T-helper 1 cell treated with Interleukin-12 subunit alpha and Interleukin-12 subunit beta and Interleukin-4 antibody, amounts not matched to agents 30 μg/mL and 1 μg/mL, for 36 hours (primary cell): ENCODE results near the gene NSMCE1.
A peak's percentile ranks its signal among the peaks of the same experiment; 100 is the strongest.
"Not testable (repeated sequence)": the region's sequence is repeated elsewhere in the genome, so short reads cannot be mapped to it uniquely, and the experiment has no call there.

Source experiments
- H3K27ac Mint-ChIP-seq: one replicate; pipeline ENCODE4 v1.8.0; 2021; ENCODE audit warnings: mild to moderate bottlenecking, mixed read lengths
- H3K27me3 Mint-ChIP-seq: one replicate; pipeline ENCODE4 v1.8.0; 2021; ENCODE audit warnings: low read depth, mixed read lengths
- H3K36me3 Mint-ChIP-seq: one replicate; pipeline ENCODE4 v1.8.0; 2021; ENCODE audit warnings: low read depth, mixed read lengths
- H3K4me1 Mint-ChIP-seq: one replicate; pipeline ENCODE4 v1.8.0; 2021; ENCODE audit warnings: low read depth, mixed read lengths
- H3K4me3 Mint-ChIP-seq: one replicate; pipeline ENCODE4 v1.8.0; 2021; ENCODE audit warnings: mild to moderate bottlenecking, moderate library complexity, mixed read lengths
- H3K9me3 Mint-ChIP-seq: one replicate; pipeline ENCODE4 v1.8.0; 2021; ENCODE audit warnings: mixed read lengths

The NSMCE1 gene

DNA sequence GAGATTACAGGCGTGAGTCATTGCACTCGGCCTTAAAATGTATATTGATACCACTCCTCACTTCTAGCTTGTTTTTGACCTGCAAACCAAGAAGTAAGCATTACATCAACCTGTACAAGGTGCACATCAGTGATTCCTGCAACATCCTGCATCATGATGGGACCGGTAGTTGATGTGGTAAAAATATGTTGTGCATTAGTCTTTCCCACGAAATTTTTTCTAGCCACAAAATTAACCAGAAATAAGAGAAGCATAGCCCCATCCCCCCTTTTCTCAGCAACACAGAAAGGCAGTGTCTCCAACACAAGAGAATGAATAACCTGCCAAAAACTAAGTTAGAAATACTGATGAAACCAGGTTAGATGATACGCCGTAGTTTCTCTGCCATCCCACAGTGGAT lies 21.1 kb upstream of the NSMCE1 start:
- H3K9me3 Mint-ChIP-seq, result peaks cover 7% of the 10 kb centered on the region
- peaks cover 8% of the 10 kb centered on the region for H3K27me3 Mint-ChIP-seq
- H3K4me3 Mint-ChIP-seq, result peak overlapping the region; percentile 15
- peak overlapping the region; percentile 52 for H3K27ac Mint-ChIP-seq
- H3K36me3 Mint-ChIP-seq, result peaks cover 14% of the 10 kb centered on the region
- H3K4me1 Mint-ChIP-seq, result peaks cover 38% of the 10 kb centered on the region

DNA sequence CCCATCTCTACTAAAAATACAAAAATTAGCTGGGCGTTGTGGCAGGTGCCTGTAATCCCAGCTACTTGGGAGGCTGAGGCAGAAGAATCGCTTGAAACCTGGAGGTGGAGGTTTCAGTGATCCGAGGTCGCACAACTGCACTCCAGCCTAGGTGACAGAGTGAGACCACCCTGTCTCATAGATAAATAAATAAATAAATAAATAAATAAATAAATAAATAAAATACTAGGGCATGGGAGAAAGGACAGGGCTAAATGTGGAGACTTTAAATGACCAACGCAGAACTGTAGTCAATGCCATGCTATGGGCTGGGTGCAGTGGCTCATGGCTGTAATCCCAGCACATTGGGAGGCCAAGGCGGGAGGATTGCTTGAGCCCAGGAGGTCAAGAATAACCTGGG lies 19.7 kb upstream of the NSMCE1 start:
- Mint-ChIP-seq H3K36me3 (peaks cover 14% of the 10 kb centered on the region), H3K4me1 (peaks cover 49% of the 10 kb centered on the region)
- H3K9me3 Mint-ChIP-seq, H3K27ac Mint-ChIP-seq, H3K4me3 Mint-ChIP-seq, H3K27me3 Mint-ChIP-seq: not testable (repeated sequence)

DNA sequence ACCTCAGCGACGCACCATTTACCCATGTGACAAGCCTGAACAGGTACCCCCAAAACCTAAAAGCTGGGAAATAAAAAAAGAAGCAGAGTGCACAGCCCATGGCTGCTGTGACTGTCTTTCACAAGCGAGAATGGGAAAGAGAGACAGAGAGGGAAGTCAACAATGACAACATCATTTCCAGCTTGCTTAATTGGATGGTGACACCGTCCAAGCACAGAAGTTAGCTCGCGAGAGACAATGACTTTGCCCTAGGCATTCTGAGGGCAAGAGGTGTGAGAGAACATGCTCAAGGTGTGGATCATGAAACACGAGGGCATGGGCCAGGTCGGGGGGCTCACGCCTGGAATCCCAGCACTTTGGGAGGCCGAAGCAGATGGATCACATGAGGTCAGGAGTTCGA lies 19.3 kb upstream of the NSMCE1 start:
- no peak overlapping the region for H3K27ac Mint-ChIP-seq

DNA sequence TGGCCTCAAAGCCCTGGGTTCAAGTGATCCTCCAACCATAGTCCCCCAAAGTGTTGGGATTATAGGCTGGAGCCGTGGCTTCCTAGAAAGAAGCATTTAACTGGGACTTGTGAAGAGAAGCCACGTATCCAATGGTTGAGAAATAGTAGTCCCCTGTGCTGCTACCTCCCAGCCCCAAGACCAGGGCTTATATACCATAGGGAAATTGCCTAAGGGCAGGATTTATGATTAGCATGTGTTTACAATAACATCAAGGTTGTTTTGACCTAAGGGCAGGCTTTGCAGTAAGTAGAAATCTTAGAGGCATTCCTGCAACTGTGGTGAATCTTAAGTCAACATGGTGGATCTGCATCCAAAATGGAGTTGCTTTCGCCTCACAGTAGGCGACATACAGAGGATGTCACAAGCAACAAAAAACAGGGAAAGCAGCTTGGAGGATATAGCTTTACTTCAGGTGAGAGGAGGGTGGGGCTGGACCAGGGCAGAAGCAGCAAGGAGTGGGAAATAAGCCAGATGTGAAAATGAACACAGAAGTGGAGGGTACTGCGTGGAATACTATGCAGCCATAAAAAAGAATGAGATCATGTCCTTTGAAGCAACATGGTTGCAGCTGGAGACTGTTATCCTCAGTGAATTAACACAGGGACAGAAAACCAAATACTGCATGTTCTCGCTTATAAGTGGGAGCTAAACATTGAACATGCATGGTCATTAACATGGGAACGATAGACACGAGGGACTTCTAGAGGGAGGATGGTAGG lies 18.7 kb upstream of the NSMCE1 start:
- peaks cover 12% of the 10 kb centered on the region for H3K27me3 Mint-ChIP-seq
- H3K4me1 Mint-ChIP-seq, result peaks cover 54% of the 10 kb centered on the region
- peaks cover 17% of the 10 kb centered on the region for H3K36me3 Mint-ChIP-seq
- no peak overlapping the region for H3K27ac Mint-ChIP-seq
- H3K9me3 Mint-ChIP-seq, result peaks cover 7% of the 10 kb centered on the region
- no peak overlapping the region for H3K4me3 Mint-ChIP-seq

More for the DNA sequence above, 19.3 kb upstream of the NSMCE1 start:
- H3K4me1 Mint-ChIP-seq, result peaks cover 51% of the 10 kb centered on the region
- H3K9me3 Mint-ChIP-seq, result peaks cover 7% of the 10 kb centered on the region
- H3K36me3 Mint-ChIP-seq, result peaks cover 14% of the 10 kb centered on the region
- peaks cover 8% of the 10 kb centered on the region for H3K27me3 Mint-ChIP-seq
- no peak overlapping the region for H3K4me3 Mint-ChIP-seq

DNA sequence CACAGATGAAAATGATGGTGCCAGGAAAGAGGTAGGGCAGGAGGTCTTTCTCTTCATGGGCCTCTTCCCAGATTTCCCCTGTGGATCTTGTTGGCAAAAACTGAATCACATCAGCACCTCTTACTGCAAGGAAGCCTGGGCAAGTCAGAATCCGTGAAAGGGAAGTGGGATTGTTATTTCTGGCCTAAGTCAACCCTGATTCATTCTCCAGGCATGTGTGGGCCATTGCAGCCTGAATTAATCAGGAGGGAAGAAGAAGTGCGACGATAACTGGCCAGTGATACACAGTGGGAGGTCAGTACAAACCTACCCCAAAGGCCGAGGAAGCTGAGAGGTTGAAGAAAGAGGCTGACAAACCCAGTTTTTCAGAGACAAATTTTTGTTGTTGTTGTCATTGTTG lies 17.9 kb upstream of the NSMCE1 start:
- Mint-ChIP-seq H3K4me3 (no peak overlapping the region), H3K36me3 (peaks cover 17% of the 10 kb centered on the region), H3K27ac (peak overlapping the region; percentile 33), H3K4me1 (peaks cover 57% of the 10 kb centered on the region), H3K27me3 (peaks cover 17% of the 10 kb centered on the region), H3K9me3 (peaks cover 7% of the 10 kb centered on the region)

DNA sequence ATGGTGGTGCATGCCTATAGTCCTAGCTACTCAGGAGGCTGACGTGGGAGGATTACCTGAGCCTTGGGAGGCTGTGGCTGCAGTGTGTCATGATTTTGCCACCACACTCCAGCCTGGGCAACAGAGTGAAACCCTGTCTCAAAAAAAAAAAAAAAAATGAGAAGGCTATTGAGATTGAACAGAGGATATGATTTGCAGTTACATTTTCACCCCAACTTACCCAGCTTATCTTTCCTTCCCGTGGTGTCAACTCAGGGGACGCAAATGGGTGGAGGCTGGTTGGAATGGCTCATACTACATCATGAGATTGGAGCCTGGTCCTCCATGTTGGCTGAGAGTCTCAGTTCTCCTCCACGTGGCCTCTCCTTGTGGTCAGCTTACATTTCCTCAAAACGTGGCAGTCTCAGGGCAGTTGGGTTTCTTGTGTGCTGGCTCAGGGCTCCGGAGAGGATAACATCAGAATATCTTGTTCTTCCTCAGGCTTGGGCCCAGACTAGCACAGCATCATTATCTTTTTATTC lies 17.2 kb upstream of the NSMCE1 start:
- Mint-ChIP-seq H3K27me3 (peaks cover 23% of the 10 kb centered on the region), H3K27ac (peak overlapping the region; percentile 46), H3K4me3 (no peak overlapping the region), H3K9me3 (peaks cover 10% of the 10 kb centered on the region), H3K36me3 (peaks cover 19% of the 10 kb centered on the region), H3K4me1 (peaks cover 62% of the 10 kb centered on the region)

DNA sequence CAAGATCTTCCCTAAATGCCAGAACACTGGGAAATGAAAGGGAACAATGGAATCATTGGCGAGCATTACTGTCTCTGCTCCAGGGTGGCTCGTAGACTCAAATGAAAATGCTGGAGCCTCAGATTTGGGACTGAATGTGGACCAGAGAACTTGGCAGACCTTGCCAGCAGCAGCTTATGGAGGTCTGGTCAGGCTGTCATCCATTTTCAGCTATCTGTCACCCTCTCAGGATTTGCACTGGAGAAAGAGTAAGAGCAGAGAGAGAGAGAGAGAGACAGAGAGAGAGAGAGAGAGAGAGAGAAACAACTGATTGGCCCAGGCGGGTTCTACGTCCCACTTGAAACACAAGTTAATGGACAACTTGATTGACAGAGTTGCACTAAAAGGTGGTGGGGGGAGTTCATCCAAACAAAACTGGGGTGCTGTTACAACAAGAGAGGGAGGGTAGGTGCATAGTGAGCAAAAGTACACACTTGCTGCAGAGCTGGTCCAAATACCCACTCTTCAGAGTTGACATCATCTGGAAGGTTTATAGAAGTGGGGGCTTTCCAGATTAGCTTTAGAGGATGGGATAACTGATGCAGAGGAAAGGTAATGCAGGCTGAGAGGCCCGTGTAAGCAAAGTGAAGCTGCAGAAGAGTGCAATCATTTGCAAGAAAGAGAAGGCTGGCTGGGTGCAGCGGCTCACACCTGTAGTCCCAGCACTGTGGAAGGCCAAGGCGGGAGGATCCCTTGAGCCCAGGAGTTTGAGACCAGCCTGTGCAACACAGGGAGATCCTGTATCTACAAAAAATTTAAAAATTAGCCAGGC lies 16.5 kb upstream of the NSMCE1 start:
- Mint-ChIP-seq H3K9me3 (peaks cover 10% of the 10 kb centered on the region), H3K27ac (peak overlapping the region; percentile 13)

DNA sequence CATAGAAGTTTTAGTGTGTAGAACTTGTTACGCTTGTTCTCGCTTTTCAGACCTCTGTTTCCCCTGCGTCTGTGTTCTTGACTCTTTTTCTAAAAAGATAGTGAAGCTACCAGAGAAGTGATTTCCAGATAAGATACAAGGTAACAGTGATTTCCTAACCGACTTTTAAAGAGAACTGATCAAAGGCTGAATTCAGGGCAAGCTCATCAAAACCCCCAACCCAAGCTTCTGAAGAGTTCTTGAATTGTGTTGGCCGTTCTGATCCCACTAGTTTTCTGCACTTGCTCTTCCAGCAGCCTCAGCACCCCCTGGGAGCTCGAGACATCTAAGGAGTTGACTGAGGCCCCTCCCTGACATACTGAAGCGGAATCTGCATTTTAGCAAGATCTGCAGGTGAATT lies 12.7 kb upstream of the NSMCE1 start:
- peaks cover 42% of the 10 kb centered on the region for H3K4me1 Mint-ChIP-seq
- peaks cover 23% of the 10 kb centered on the region for H3K27me3 Mint-ChIP-seq
- H3K27ac Mint-ChIP-seq, result peak overlapping the region; percentile 23
- peaks cover 3% of the 10 kb centered on the region for H3K9me3 Mint-ChIP-seq
- peaks cover 14% of the 10 kb centered on the region for H3K36me3 Mint-ChIP-seq
- peak overlapping the region; percentile 52 for H3K4me3 Mint-ChIP-seq

More for the DNA sequence above, 16.5 kb upstream of the NSMCE1 start:
- H3K4me3 Mint-ChIP-seq, result no peak overlapping the region
- peaks cover 19% of the 10 kb centered on the region for H3K36me3 Mint-ChIP-seq
- H3K4me1 Mint-ChIP-seq, result peaks cover 55% of the 10 kb centered on the region
- H3K27me3 Mint-ChIP-seq, result peaks cover 20% of the 10 kb centered on the region

DNA sequence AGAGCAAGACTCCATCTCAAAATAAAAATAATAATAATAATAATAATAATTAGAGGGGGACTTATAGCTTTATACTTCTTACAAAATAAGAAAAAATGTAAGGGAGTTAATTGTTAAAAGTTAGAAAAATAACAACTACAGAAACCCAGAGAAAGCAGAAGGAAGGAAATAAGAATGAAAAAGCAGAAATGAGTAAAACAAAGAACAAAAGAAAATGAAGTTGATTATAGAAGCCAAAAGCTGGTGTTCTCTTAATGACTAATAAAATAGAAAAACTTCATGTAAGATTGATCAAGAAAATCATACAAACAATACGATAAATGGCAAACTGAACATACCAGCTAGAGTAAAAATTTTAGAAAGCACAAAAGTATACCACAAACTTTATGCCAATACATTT lies 6.8 kb upstream of the NSMCE1 start:
- peaks cover 8% of the 10 kb centered on the region for H3K27me3 Mint-ChIP-seq
- H3K9me3 Mint-ChIP-seq, result no peaks in the 10 kb centered on the region
- no peak overlapping the region for H3K4me3 Mint-ChIP-seq
- H3K27ac Mint-ChIP-seq, result no peak overlapping the region
- H3K36me3 Mint-ChIP-seq, result peaks cover 15% of the 10 kb centered on the region
- peaks cover 34% of the 10 kb centered on the region for H3K4me1 Mint-ChIP-seq

DNA sequence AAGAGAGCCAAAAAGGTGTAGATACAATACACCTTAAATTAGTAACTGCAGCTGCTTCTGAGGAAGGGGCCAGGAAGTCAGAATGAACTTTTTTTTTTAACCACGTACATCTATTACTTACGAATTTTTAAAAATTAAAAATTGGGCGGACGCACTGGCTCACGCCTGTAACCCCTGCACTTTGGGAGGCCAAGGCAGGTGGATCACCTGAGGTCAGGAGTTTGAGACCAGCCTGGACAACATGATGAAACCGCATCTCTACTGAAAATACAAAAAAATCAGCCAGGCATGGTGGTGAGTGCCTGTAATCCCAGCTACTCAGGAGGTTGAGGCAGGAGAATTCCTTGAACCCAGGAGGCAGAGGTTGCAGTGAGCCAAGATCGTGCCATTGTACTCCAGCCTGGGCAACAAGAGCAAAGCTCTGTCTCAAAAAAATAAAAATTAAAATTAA lies 5.9 kb upstream of the NSMCE1 start:
- H3K4me3 Mint-ChIP-seq, result peak overlapping the region; percentile 67
- peaks cover 15% of the 10 kb centered on the region for H3K36me3 Mint-ChIP-seq
- peaks cover 43% of the 10 kb centered on the region for H3K4me1 Mint-ChIP-seq
- H3K27me3 Mint-ChIP-seq, H3K9me3 Mint-ChIP-seq: not testable (repeated sequence)
- peak overlapping the region; percentile 88 for H3K27ac Mint-ChIP-seq

DNA sequence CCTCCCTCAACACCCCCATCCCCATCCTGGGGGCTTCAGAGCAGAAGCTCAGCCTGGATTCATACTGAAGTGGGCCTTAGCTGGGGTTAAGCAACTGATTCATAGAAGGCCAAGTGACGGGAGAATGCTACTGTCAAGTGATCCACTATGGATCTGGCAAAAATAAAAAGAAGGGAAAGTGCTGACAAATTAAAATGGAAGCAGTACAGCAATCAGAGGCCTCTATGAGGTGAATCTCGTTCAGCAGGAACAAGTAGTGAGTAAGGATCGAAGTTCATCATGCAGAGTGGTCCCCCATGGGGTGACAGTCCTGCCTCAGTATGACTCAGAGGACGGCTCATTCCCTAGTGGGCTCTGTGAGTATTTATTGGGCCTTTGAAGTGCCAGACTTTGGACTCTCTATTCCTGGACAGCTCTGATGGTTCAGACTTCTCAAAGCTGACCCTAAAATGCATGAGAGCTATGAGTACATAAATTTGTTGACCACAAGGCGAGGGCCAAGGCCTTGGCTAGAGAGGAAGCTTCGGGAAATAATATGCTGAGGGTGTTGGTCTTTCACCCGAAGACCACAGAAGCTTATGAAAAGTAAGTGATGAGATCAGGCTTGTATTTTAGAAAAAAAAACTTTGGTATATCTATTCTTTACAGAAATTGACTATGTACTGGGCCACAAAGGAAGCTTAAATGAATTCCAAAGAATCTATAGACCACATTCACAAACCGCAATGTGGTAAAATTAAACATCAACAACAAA lies 5.3 kb upstream of the NSMCE1 start:
- Mint-ChIP-seq H3K4me3 (peak overlapping the region; percentile 67), H3K27me3 (peaks cover 8% of the 10 kb centered on the region), H3K27ac (peak overlapping the region; percentile 88), H3K36me3 (peaks cover 15% of the 10 kb centered on the region), H3K4me1 (peaks cover 45% of the 10 kb centered on the region), H3K9me3 (no peaks in the 10 kb centered on the region)

DNA sequence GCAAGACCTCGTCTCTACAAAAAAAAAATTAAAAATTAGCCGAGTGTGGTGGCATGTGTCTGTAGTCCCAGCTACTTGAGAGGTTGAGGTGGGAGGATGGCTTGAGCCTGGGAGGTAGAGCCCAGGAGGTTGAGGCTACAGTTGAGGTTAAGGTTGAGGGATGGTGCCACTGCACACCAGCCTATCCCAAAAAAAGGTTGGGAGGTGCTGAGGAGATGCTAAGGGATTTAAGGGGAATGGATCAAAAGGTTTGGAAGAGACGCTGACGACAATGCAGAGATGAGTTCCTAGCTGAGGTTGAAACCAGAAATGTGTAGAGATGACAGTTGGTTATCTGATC lies 4.7 kb upstream of the NSMCE1 start:
- H3K4me1 Mint-ChIP-seq, result peaks cover 45% of the 10 kb centered on the region
- H3K36me3 Mint-ChIP-seq, result peaks cover 17% of the 10 kb centered on the region

DNA sequence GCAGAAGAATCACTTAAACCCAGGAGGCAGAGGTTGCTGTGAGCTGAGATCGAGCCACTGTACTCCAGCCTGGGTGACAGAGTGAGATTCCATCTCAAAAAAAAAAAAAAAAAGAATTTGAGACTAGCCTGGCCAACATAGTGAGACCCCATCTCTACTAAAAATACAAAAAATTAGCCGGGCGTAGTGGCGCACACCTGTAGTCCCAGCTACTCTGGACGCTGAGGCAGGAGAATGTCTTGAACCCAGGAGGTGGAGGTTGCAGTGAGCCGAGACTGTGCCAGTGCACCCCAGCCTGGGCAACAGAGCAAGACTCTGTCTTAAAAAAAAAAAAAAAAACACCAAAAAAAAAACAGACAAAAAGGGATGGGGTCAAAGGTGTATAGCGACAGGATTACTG lies 4.1 kb upstream of the NSMCE1 start:
- H3K9me3 Mint-ChIP-seq, H3K27me3 Mint-ChIP-seq, H3K4me3 Mint-ChIP-seq: not testable (repeated sequence)
- H3K27ac Mint-ChIP-seq, result peak overlapping the region; percentile 88
- peaks cover 49% of the 10 kb centered on the region for H3K4me1 Mint-ChIP-seq
- H3K36me3 Mint-ChIP-seq, result peaks cover 21% of the 10 kb centered on the region

More for the DNA sequence above, 4.7 kb upstream of the NSMCE1 start:
- Mint-ChIP-seq H3K9me3 (no peaks in the 10 kb centered on the region), H3K27ac (peak overlapping the region; percentile 88), H3K27me3 (peaks cover 5% of the 10 kb centered on the region), H3K4me3 (peak overlapping the region; percentile 67)

DNA sequence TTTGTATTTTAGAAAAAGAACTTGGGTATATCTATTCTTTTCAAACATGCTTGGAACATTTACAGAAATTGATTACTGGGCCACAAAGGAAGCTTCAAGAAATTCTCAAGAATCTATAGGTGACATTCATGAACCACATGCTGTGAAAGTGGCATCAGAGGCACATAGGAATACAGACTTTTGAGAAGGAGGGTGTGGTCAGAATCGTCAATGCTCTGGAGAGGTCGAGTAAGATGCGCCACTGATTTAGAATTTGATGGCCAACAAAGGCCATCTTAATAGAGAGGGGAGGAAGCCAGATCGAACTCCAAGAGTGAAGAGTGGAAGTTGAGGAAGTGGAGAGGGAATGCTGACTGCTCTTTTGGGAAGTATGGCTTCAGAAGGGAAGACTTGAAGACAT lies 3.5 kb upstream of the NSMCE1 start:
- Mint-ChIP-seq H3K27me3 (peaks cover 5% of the 10 kb centered on the region), H3K4me3 (peak overlapping the region; percentile 58), H3K9me3 (no peaks in the 10 kb centered on the region), H3K4me1 (peaks cover 53% of the 10 kb centered on the region), H3K27ac (peak overlapping the region; percentile 87), H3K36me3 (peaks cover 21% of the 10 kb centered on the region)
